Subcutaneous abdominal adipose tissue (tissue), 5 donors: ENCODE results near the gene LAIR1.

Source experiments
- H3K27ac ChIP-seq: one replicate; pipeline ENCODE4 v1.7.0; 2013; ENCODE audit warnings: low read depth, mild to moderate bottlenecking, inconsistent platforms, low read length, moderate library complexity
- H3K27me3 ChIP-seq, 5 donors: one replicate each; pipeline ENCODE4 v1.7.0; 2013; ENCODE audit warnings: low read length in 5 of 5, inconsistent platforms in 1 of 5; ENCODE audit not compliant: control insufficient read depth in 5 of 5, insufficient read depth in 4 of 5
- H3K36me3 ChIP-seq, 5 donors: one replicate each; pipeline ENCODE4 v1.7.0; 2013; ENCODE audit warnings: low read length in 5 of 5; ENCODE audit not compliant: control insufficient read depth in 5 of 5, insufficient read depth in 5 of 5
- H3K4me1 ChIP-seq, 5 donors: one replicate each; pipeline ENCODE4 v1.7.0; 2013; ENCODE audit warnings: low read length in 5 of 5, mild to moderate bottlenecking in 3 of 5, moderate library complexity in 1 of 5; ENCODE audit not compliant: control insufficient read depth in 5 of 5, insufficient read depth in 5 of 5
- H3K4me3 ChIP-seq, 5 donors: one replicate each; pipeline ENCODE4 v1.7.0; 2013; ENCODE audit warnings: low read length in 5 of 5, low read depth in 1 of 5
- H3K9ac ChIP-seq, 5 donors: one replicate each; pipeline ENCODE4 v1.7.0; 2013; ENCODE audit warnings: low read length in 5 of 5, mild to moderate bottlenecking in 4 of 5, moderate library complexity in 3 of 5
- H3K9me3 ChIP-seq, 5 donors: one replicate each; pipeline ENCODE4 v1.7.0; 2013; ENCODE audit warnings: low read length in 5 of 5; ENCODE audit not compliant: control insufficient read depth in 5 of 5
- donor health status: healthy.
- donor health status: healthy.
- donor health status: healthy.
- donor health status: healthy.
- donor health status: healthy.

LAIR1 gene

DNA sequence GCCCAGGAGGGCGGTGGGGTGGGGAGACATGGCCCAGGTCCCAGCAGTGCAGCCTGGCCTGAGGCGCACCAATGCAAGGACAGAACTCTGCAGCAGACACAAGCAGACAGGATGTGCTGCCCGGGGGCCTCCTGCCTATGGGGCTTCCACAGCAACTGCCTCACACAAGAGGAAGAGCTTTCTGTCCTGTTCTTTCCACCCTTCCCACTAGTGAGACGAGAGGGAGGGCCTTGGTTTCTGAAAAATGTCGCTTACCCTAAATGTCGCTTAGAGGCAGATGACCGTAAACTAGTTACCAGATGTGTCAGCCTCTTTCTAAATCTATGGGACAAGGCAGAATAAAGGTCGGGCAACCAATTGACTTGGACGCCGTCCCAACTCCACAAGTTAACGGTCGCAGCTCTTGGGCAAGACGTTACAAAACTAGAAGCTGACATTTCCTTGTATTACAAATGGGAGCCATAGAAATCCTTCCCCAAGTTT is at the start of gene LAIR1:
TSS of gene LAIR1 (minus strand) at position 157 of the 483 bp plus-strand sequence. CDS start at position 30, 127 bp downstream.
- no peaks in the 10 kb centered on the region for H3K27me3 ChIP-seq
- peak within 1 kb of the TSS; percentile 54 to 97 (median 72) for H3K9ac ChIP-seq
- H3K4me3 ChIP-seq: peak within 1 kb of the TSS; percentile 56 to 79 (median 65)
- H3K9me3 ChIP-seq: no peaks in the 10 kb centered on the region
- peaks cover 3 to 51% (median 38%) of the 10 kb centered on the region in 5 donors for H3K4me1 ChIP-seq
- H3K27ac ChIP-seq: peak within 1 kb of the TSS; percentile 98
- peaks cover 0 to 6% (median 0%) of the 10 kb centered on the region in 5 donors for H3K36me3 ChIP-seq

- peaks cover 0 to 3% (median 0%) of the 10 kb centered on the region in 5 donors for H3K9me3 ChIP-seq
- no peaks in the 10 kb centered on the region for H3K36me3 ChIP-seq
- no peak overlapping the region for H3K9ac ChIP-seq
- H3K4me3 ChIP-seq: no peak overlapping the region
- peaks cover 3 to 26% (median 21%) of the 10 kb centered on the region in 5 donors for H3K4me1 ChIP-seq
- H3K27me3 ChIP-seq: peaks cover 16 to 38% (median 36%) of the 10 kb centered on the region in 5 donors
- no peak overlapping the region for H3K27ac ChIP-seq
These were observed 49.4 kb upstream of the LAIR1 start for GRCh38 chr19:54414156-54414555.

DNA sequence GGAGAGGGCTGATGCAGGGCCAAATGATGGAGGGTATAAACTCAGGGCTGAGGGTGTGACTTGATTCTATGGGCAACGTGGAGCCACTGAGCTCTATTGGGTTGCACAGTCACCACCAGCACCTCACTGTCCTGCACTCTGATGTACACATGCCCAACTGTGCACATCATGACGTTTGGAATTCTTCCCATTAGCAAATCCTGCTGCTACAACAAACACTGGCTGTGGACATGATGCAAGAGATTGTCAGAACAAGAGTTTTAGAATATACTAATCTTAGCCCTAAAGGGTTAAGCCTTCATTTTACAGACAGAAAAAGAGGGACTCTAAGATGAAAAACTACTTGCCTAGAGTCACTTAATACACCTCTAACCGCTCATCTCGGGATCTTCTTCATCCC is 48.1 kb upstream of the LAIR1 start:
- H3K27ac ChIP-seq: no peak overlapping the region

GRCh38 chr19:54411033-54411432 is 46.3 kb upstream of the LAIR1 start:
- H3K27ac ChIP-seq: no peak overlapping the region
- no peak overlapping the region for H3K9ac ChIP-seq
- no peak overlapping the region for H3K4me3 ChIP-seq
- peaks cover 0 to 6% (median 4%) of the 10 kb centered on the region in 5 donors for H3K4me1 ChIP-seq
- peaks cover 9 to 17% (median 16%) of the 10 kb centered on the region in 5 donors for H3K27me3 ChIP-seq
- peaks cover 0 to 3% (median 0%) of the 10 kb centered on the region in 5 donors for H3K9me3 ChIP-seq
- no peaks in the 10 kb centered on the region for H3K36me3 ChIP-seq

More for the DNA sequence above, 48.1 kb upstream of the LAIR1 start:
- Histone ChIP-seq H3K9me3 (peaks cover 0 to 3% (median 0%) of the 10 kb centered on the region in 5 donors), H3K4me1 (peaks cover 0 to 18% (median 16%) of the 10 kb centered on the region in 5 donors), H3K27me3 (peaks cover 15 to 36% (median 30%) of the 10 kb centered on the region in 5 donors), H3K9ac (no peak overlapping the region), H3K36me3 (no peaks in the 10 kb centered on the region), H3K4me3 (no peak overlapping the region)

- Histone ChIP-seq H3K9me3 (no peaks in the 10 kb centered on the region), H3K27me3 (peaks cover 0 to 3% (median 0%) of the 10 kb centered on the region in 5 donors), H3K36me3 (no peaks in the 10 kb centered on the region), H3K9ac (no peak overlapping the region), H3K27ac (no peak overlapping the region), H3K4me1 (peaks cover 0 to 9% (median 0%) of the 10 kb centered on the region in 5 donors), H3K4me3 (no peak overlapping the region)
These were observed 43.8 kb upstream of the LAIR1 start for GRCh38 chr19:54408456-54409026.

DNA sequence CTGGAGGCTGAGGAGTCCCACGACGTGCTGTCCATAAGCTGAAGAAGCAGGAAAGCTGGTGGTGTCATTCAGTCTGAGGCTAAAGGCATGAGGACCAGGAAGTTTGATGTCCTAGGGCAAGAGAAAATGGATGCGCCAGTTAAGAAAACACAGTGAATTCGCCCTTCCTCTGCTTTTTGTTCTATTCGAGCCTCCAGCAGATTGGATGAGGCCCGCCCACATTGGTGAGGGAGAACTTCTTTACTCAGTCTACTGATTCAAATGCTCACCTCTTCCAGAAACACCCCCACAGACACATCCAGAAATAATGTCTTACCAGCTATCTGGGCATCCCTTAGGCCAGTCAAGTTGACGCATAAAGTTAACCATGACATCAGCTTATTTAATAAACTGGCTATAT is 43.0 kb upstream of the LAIR1 start:
- Histone ChIP-seq H3K36me3 (no peaks in the 10 kb centered on the region), H3K4me3 (no peak overlapping the region), H3K27me3 (peaks cover 0 to 1% (median 0%) of the 10 kb centered on the region in 5 donors), H3K4me1 (peaks cover 0 to 9% (median 0%) of the 10 kb centered on the region in 5 donors), H3K9me3 (no peaks in the 10 kb centered on the region), H3K9ac (no peak overlapping the region), H3K27ac (no peak overlapping the region)

DNA sequence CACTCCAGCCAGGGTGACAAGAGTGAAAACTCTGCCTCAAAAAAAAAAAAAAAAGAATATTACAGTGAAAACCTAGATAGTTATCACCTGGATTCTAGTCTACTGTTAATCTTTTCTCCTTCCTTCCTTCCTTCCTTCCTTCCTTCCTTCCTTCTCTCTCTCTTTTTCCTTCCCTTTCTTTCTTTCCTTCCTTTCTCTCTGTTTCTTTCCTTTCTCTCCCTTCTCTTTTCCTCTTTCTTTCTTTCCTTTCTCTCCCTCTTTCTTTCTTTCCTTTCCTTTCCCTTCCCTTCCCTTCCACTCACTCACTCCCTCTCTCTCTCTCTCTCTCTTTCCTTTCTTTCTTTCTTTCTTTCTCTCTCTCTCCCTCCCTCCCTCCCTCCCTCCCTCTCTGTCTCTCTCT is 40.9 kb upstream of the LAIR1 start:
- Histone ChIP-seq H3K36me3 (no peaks in the 10 kb centered on the region), H3K27me3 (no peaks in the 10 kb centered on the region), H3K4me1 (peaks cover 0 to 9% (median 0%) of the 10 kb centered on the region in 5 donors), H3K4me3 (no peak overlapping the region), H3K9ac (no peak overlapping the region), H3K9me3 (no peaks in the 10 kb centered on the region), H3K27ac (no peak overlapping the region)

GRCh38 chr19:54403054-54403453 is 38.3 kb upstream of the LAIR1 start:
- H3K36me3 ChIP-seq: no peaks in the 10 kb centered on the region
- H3K27ac ChIP-seq: no peak overlapping the region
- no peaks in the 10 kb centered on the region for H3K9me3 ChIP-seq
- H3K4me3 ChIP-seq: no peak overlapping the region
- no peak overlapping the region for H3K9ac ChIP-seq
- H3K4me1 ChIP-seq: peaks cover 0 to 16% (median 6%) of the 10 kb centered on the region in 5 donors
- no peaks in the 10 kb centered on the region for H3K27me3 ChIP-seq

- H3K9me3 ChIP-seq: no peaks in the 10 kb centered on the region
- H3K27me3 ChIP-seq: no peaks in the 10 kb centered on the region
- H3K36me3 ChIP-seq: no peaks in the 10 kb centered on the region
- no peak overlapping the region for H3K9ac ChIP-seq
- peaks cover 0 to 16% (median 6%) of the 10 kb centered on the region in 5 donors for H3K4me1 ChIP-seq
- no peak overlapping the region for H3K27ac ChIP-seq
- no peak overlapping the region for H3K4me3 ChIP-seq
These were observed 36.2 kb upstream of the LAIR1 start for GRCh38 chr19:54400913-54401312.

DNA sequence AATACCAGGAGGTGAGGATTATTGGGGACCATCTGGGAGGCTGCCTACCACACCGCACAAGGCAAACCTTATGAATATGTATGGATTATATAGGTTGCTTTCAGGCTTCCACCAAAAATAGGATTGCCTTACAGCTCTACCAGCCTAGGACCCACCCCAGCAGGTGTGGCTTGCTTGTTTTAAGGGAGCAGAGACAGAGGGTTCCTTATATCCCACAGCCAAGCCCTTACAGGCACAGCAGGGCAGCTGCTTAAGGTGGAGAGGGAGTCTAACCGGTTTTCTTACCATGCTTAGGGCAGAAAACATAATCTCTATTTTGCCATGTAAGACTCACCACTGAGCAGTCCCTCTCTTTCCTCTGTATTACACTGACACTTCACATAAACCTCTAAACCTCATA is 34.5 kb upstream of the LAIR1 start:
- no peak overlapping the region for H3K9ac ChIP-seq
- peaks cover 0 to 7% (median 6%) of the 10 kb centered on the region in 5 donors for H3K4me1 ChIP-seq
- no peaks in the 10 kb centered on the region for H3K27me3 ChIP-seq
- no peak overlapping the region for H3K27ac ChIP-seq
- H3K36me3 ChIP-seq: no peaks in the 10 kb centered on the region
- no peak overlapping the region for H3K4me3 ChIP-seq
- H3K9me3 ChIP-seq: peaks cover 0 to under 1% (median 0%) of the 10 kb centered on the region in 5 donors
